Left ventricle myocardium inferior (tissue), 1 donor: ENCODE results near the gene SLC15A2. TPM values are rescaled to one million over a fixed set of nuclear protein-coding genes. Genes with fewer than 3 reads are reported as not detected.

Source experiments
- DNase-seq: peaks from one replicate; pipeline ENCODE4 v3.0.0-alpha.2; 2020
- H3K27ac ChIP-seq: fragments of 200-600 bp; replicated peaks from 2 replicates; pipeline ENCODE4 v1.8.0; 2021
- H3K27me3 ChIP-seq: fragments of 200-600 bp; 2 replicates; pipeline ENCODE4 v1.8.0; 2021; ENCODE audit warnings: low read depth
- H3K36me3 ChIP-seq: fragments of 200-600 bp; 2 replicates; pipeline ENCODE4 v1.8.0; 2021
- H3K4me1 ChIP-seq: fragments of 200-600 bp; 2 replicates; pipeline ENCODE4 v1.8.0; 2021
- H3K4me3 ChIP-seq: fragments of 200-600 bp; 2 replicates; pipeline ENCODE4 v1.8.0; 2021; ENCODE audit warnings: mild to moderate bottlenecking, moderate library complexity
- H3K9me3 ChIP-seq: fragments of 200-600 bp; replicated peaks from 2 replicates; pipeline ENCODE4 v1.8.0; 2021
- CTCF ChIP-seq: fragments of 200-600 bp; IDR thresholded peaks from 2 replicates; pipeline ENCODE4 v1.8.0; 2021; ENCODE audit warnings: antibody characterized with exemption, mild to moderate bottlenecking, borderline replicate concordance
- intact Hi-C: fragments of 100-400 bp; cut with micrococcal nuclease; formaldehyde crosslinking; loops from one replicate; pipeline ENCODE4 v1.11.0; 2022
- total RNA-seq: library from RNA; stranded (reverse); fragmentation: NEBNext Ultra II Directional; extraction: Animal tissue kit (Norgen Biotek cat#: 25700); gene quantifications from one replicate; pipeline ENCODE4 v1.2.1, GENCODE V29; 2021
- donor health status: DM: no; HTN: yes; CAD: no; lungs with severe emphysema.

SLC15A2 gene
- total RNA-seq, 1 donor from 2014 or later, result 4.6 TPM

- Histone ChIP-seq H3K4me1 (no peaks in the 10 kb centered on the region), H3K27ac (no peak overlapping the region), H3K9me3 (peaks cover 35% of the 10 kb centered on the region), H3K27me3 (no peaks in the 10 kb centered on the region), H3K4me3 (no peak overlapping the region), H3K36me3 (no peaks in the 10 kb centered on the region)
- no peak for DNase-seq
- intact Hi-C loops, result no loop called here
- TF ChIP-seq CTCF, result no peak
These were observed 87.3 kb downstream of the SLC15A2 start for GRCh38 chr3:121981473-121981872.

GRCh38 chr3:121985846-121986245, 91.6 kb downstream of the SLC15A2 start:
- TF ChIP-seq CTCF, result no peak
- Histone ChIP-seq H3K4me1 (no peaks in the 10 kb centered on the region), H3K4me3 (no peak overlapping the region), H3K27ac (no peak overlapping the region), H3K9me3 (peaks cover 24% of the 10 kb centered on the region), H3K27me3 (no peaks in the 10 kb centered on the region), H3K36me3 (no peaks in the 10 kb centered on the region)
- DNase-seq, result no peak
- intact Hi-C loops, result no loop called here

- H3K4me1 ChIP-seq, result no peaks in the 10 kb centered on the region
- no peaks in the 10 kb centered on the region for H3K27me3 ChIP-seq
- DNase-seq, result no peak
- H3K27ac ChIP-seq, result no peak overlapping the region
- intact Hi-C loops, result no loop called here
- H3K36me3 ChIP-seq, result no peaks in the 10 kb centered on the region
- H3K9me3 ChIP-seq, result peaks cover 15% of the 10 kb centered on the region
- no peak for TF ChIP-seq CTCF
- H3K4me3 ChIP-seq, result no peak overlapping the region
These were observed 93.9 kb downstream of the SLC15A2 start for GRCh38 chr3:121988146-121988545.

- no peak for DNase-seq
- H3K27me3 ChIP-seq, result no peaks in the 10 kb centered on the region
- no peak overlapping the region for H3K27ac ChIP-seq
- no peak overlapping the region for H3K4me3 ChIP-seq
- H3K9me3 ChIP-seq, result no peaks in the 10 kb centered on the region
- peak; percentile 39 for TF ChIP-seq CTCF
- no peaks in the 10 kb centered on the region for H3K4me1 ChIP-seq
- no peaks in the 10 kb centered on the region for H3K36me3 ChIP-seq
- intact Hi-C loops, result no loop called here
These were observed 95.7 kb downstream of the SLC15A2 start for GRCh38 chr3:121989943-121990342.

DNA sequence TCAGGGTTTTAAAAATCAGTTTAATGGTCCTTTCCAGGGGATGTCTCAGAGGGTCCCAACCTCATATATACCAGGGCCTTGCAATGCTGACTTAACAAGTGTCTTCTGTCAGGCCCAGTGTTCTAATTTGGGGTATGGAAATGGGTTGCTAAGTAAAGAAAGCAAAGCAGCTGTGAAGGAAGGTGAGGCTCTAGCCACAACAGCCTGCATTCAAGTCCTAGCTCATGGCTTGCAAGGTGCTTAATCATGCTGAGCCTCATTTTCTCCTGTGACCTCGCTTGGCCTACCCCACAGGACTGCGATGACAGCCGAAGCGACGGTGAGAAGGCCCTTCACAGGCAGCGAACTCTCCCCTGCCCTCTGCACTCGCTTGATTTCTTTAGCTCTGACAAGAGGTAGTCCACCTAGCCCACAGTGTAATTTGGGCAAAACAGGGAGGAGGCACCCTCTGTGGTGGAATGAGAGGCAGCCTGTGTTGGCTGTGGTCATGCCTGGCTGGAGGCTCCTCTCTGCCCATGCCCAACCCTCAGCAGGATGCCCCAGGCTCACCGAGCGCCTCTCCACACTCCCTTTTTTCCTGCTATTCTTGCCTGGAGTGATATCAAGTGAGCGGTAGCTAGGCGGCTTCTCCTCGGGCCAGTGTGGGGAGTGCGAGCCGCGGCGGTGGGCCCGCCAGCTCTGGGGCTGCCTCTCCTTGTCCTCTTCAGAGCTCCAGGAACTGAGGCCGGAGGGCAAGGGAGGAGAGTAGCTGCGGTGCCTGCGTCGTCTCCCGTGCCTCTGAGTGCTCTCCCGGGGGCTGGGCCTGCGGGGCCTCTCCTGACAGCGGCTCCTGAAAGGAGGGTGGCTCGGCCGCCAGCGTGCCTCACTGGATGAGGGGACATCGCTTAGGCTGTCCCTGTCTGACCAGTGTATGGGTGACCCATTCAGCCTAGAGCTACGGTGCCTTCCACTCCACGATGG, 98.7 kb downstream of the SLC15A2 start:
- DNase-seq, result no peak
- no peaks in the 10 kb centered on the region for H3K4me1 ChIP-seq
- H3K27me3 ChIP-seq, result no peaks in the 10 kb centered on the region
- intact Hi-C loops, result no loop called here
- H3K36me3 ChIP-seq, result no peaks in the 10 kb centered on the region
- H3K27ac ChIP-seq, result no peak overlapping the region
- H3K9me3 ChIP-seq, result no peaks in the 10 kb centered on the region
- no peak overlapping the region for H3K4me3 ChIP-seq
- TF ChIP-seq CTCF, result no peak

Other genes with a start within 250 kb of the SLC15A2 start
- 8.7 TPM for gene HCLS1, start 233.5 kb upstream of the SLC15A2 start, total RNA-seq
- 56.1 TPM for gene GOLGB1, start 144.7 kb upstream of the SLC15A2 start, total RNA-seq
- 5.7 TPM for gene IQCB1, start 59.3 kb upstream of the SLC15A2 start, total RNA-seq
- 4.1 TPM for gene EAF2, start 59.2 kb upstream of the SLC15A2 start, total RNA-seq
- gene ILDR1, start 127.8 kb downstream of the SLC15A2 start, total RNA-seq, result 0.33 TPM
- gene CD86, start 161.0 kb downstream of the SLC15A2 start, total RNA-seq, result 3.6 TPM